Measurements from ENCODE around the gene ZNF319.

GRCh38 chr16:57998486-57998885 is 2.0 kb downstream of the ZNF319 start:
- TF ChIP-seq EZH2 (IDR thresholded peaks at IDR 0.05; ENCODE audit: low read length) = no peak
- TF ChIP-seq, protein P1, sequence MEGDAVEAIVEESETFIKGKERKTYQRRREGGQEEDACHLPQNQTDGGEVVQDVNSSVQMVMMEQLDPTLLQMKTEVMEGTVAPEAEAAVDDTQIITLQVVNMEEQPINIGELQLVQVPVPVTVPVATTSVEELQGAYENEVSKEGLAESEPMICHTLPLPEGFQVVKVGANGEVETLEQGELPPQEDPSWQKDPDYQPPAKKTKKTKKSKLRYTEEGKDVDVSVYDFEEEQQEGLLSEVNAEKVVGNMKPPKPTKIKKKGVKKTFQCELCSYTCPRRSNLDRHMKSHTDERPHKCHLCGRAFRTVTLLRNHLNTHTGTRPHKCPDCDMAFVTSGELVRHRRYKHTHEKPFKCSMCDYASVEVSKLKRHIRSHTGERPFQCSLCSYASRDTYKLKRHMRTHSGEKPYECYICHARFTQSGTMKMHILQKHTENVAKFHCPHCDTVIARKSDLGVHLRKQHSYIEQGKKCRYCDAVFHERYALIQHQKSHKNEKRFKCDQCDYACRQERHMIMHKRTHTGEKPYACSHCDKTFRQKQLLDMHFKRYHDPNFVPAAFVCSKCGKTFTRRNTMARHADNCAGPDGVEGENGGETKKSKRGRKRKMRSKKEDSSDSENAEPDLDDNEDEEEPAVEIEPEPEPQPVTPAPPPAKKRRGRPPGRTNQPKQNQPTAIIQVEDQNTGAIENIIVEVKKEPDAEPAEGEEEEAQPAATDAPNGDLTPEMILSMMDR (optimal IDR thresholded peaks at IDR 0.05 in 1 of 3, IDR thresholded peaks at IDR 0.05 in 1 of 3, conservative IDR thresholded peaks at IDR 0.05 in 1 of 3; ENCODE audit: extremely low read depth in 1 of 3, insufficient read depth in 2 of 3, low read length in 3 of 3) = no peak

Measured in keratinocyte (primary cell).